Sigmoid colon (tissue), 7 donors: Measurements from ENCODE around the gene PDCD11. TPM values are rescaled to one million over a fixed set of nuclear protein-coding genes. Genes with fewer than 3 reads are reported as not detected.
A peak's percentile ranks its signal among the peaks of the same experiment; 100 is the strongest.

ENCODE experiments used
- DNase-seq: peaks from one replicate; pipeline ENCODE4 v3.0.0-alpha.2; 2019
- H3K27ac ChIP-seq, 4 donors: fragments of 200-600 bp; sonication (generic); one replicate each; pipeline ENCODE4 v1.5.1; 2016 to 2019; ENCODE audit warnings: mild to moderate bottlenecking in 1 of 4
- H3K27me3 ChIP-seq, 3 donors: fragments of 200-600 bp; sonication (generic); one replicate each; pipeline ENCODE4 v1.5.1; 2019; ENCODE audit warnings: mild to moderate bottlenecking in 1 of 3
- H3K36me3 ChIP-seq, 4 donors: fragments of 200-600 bp; sonication (generic); one replicate each; pipeline ENCODE4 v1.5.1; 2016 to 2019
- H3K4me1 ChIP-seq, 4 donors: fragments of 200-600 bp; sonication (generic); one replicate each; pipeline ENCODE4 v1.5.1; 2017 to 2019
- H3K4me3 ChIP-seq, 4 donors: fragments of 200-600 bp; sonication (generic); one replicate each; pipeline ENCODE4 v1.5.1; 2017 to 2019; ENCODE audit warnings: mild to moderate bottlenecking in 2 of 4, moderate library complexity in 1 of 4
- H3K9me3 ChIP-seq, 4 donors: fragments of 200-600 bp in 3 of 4; sonication (generic) in 3 of 4; one replicate each; pipeline versions ENCODE4 v1.5.1 to v1.6.1; 2013 to 2019
- CTCF ChIP-seq, 4 experiments: fragments of 450-650 bp in 3 of 4; fragments of 200-600 bp in 1 of 4; IDR thresholded peaks; one replicate each; pipeline ENCODE4 v1.5.1; 2016 to 2019; ENCODE audit warnings: antibody characterized with exemption in 4 of 4, mild to moderate bottlenecking in 3 of 4, moderate library complexity in 2 of 4
- EP300 ChIP-seq, 4 donors: sonication (generic); formaldehyde crosslinking; IDR thresholded peaks; one replicate each; pipeline ENCODE4 v1.6.1; 2017; ENCODE audit warnings: antibody characterized with exemption in 4 of 4
- POLR2A ChIP-seq, 2 donors: fragments of 450-650 bp; IDR thresholded peaks; one replicate each; pipeline ENCODE4 v1.6.1; 2016; ENCODE audit warnings: antibody characterized with exemption in 2 of 2, mild to moderate bottlenecking in 2 of 2, moderate library complexity in 2 of 2
- POLR2AphosphoS5 ChIP-seq, 4 donors: sonication (generic); formaldehyde crosslinking; IDR thresholded peaks; one replicate each; pipeline ENCODE4 v1.6.1; 2017; ENCODE audit warnings: antibody characterized with exemption in 4 of 4
- WGBS, 2 donors: extraction: QIAGEN DNeasy Blood & Tissue Kit; methylation state at CpG; one replicate each; pipeline ENCODE4 v1.1.7; 2013; 5-methylcytosine and 5-hydroxymethylcytosine counted together
- intact Hi-C: fragments of 100-400 bp; cut with DNase I; formaldehyde crosslinking; loops from one replicate; pipeline ENCODE4 v1.15.1; 2023
- polyA plus RNA-seq, 3 donors: library from polyadenylated mRNA; stranded (reverse); fragments of 200-250 nt; gene quantifications; one replicate each; pipeline ENCODE4 v1.2.3, GENCODE V29; 2013
- total RNA-seq, 4 donors: library from RNA; depleted of rRNA; stranded (reverse); fragments of >200 nt; gene quantifications; one replicate each; pipeline ENCODE4 v1.1.0, GENCODE V29; 2016
- donor health status: healthy with polysubstance abuse.
- donor health status: Bipolar disorder and iron deficiency.
- donor health status: healthy.

Gene PDCD11
- total and polyA plus RNA-seq, 7 donors = 3.2 to 24.0 (median 11.8) TPM

DNA sequence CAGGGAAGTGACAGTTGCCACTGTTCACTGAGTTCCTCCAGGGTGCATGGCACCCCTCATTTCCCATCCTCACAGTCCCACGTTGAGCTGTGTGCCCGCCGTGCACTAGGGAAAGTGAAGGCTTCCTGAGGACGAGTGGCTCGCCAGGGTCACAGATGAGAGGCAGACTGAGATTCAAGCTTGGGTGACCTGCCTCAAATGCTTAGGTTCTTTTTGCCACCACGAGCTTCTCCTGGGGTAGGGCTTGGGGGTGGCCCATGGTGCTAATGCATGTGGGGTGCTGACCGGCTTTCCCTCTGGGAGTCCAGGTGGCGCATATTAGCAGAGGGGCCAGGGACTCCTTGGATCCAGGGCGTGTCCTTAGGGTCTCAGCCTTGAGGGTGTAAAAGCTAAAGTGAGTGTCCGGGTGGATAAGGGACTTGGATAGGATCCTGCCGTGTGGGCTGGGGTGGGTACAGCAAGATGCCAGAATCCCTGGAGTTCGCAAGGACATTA is 53.8 kb downstream of the PDCD11 start:
- DNase-seq = no peak
- Histone ChIP-seq H3K27ac (peak overlapping the region; percentile 81 to 88 (median 86)), H3K4me3 (peak overlapping the region in 3 of 4 donors; percentile 72 to 76 (median 73)), H3K36me3 (peaks cover 0 to 42% (median 7%) of the 10 kb centered on the region in 4 donors), H3K9me3 (no peaks in the 10 kb centered on the region), H3K27me3 (no peaks in the 10 kb centered on the region), H3K4me1 (peaks cover 0 to 65% (median 37%) of the 10 kb centered on the region in 4 donors)
- TF ChIP-seq EP300 (IDR thresholded peaks at IDR 0.05) (no peak), POLR2AphosphoS5 (IDR thresholded peaks at IDR 0.05) (no peak), CTCF (IDR thresholded peaks at IDR 0.05) (no peak), POLR2A (IDR thresholded peaks at IDR 0.05) (no peak)
- intact Hi-C loops = no loop called here
- 88 to 91% methylated on average over 12 of the region's 12 CpGs for WGBS, 2 donors

GRCh38 chr10:103451091-103451813 is 54.8 kb downstream of the PDCD11 start:
- peaks cover 0 to 58% (median 37%) of the 10 kb centered on the region in 4 donors for H3K4me1 ChIP-seq
- H3K27ac ChIP-seq = peak overlapping the region; percentile 81 to 88 (median 86)
- DNase-seq = peak; percentile 82
- peak overlapping the region; percentile 53 to 76 (median 72) for H3K4me3 ChIP-seq
- TF ChIP-seq EP300 (IDR thresholded peaks at IDR 0.05) (no peak), POLR2AphosphoS5 (IDR thresholded peaks at IDR 0.05) (peak in 3 of 4 donors; percentile 24 to 48 (median 29))
- H3K27me3 ChIP-seq = no peaks in the 10 kb centered on the region
- intact Hi-C loops = no loop called here
- H3K9me3 ChIP-seq = no peaks in the 10 kb centered on the region
- peaks cover 0 to 32% (median 3%) of the 10 kb centered on the region in 4 donors for H3K36me3 ChIP-seq
- WGBS, 2 donors = 27 to 56% methylated on average over 14 of the region's 14 CpGs

GRCh38 chr10:103451831-103452505 is 55.5 kb downstream of the PDCD11 start, which contains the start of gene CALHM2:
Gene CALHM2, minus strand, starts transcription at chr10:103452370. Its CDS starts 2,429 bp downstream, at chr10:103449941.
- TF ChIP-seq EP300 (IDR thresholded peaks at IDR 0.05) (no peak), POLR2AphosphoS5 (IDR thresholded peaks at IDR 0.05) (peak in 2 of 4 donors; percentile 40 to 52)
- H3K9me3 ChIP-seq = no peaks in the 10 kb centered on the region
- H3K27ac ChIP-seq = peak within 1 kb of the TSS; percentile 81 to 88 (median 86)
- intact Hi-C loops = no loop called here
- H3K4me3 ChIP-seq = peak within 1 kb of the TSS; percentile 53 to 76 (median 72)
- peak; percentile 84 for DNase-seq
- peaks cover 0 to 52% (median 37%) of the 10 kb centered on the region in 4 donors for H3K4me1 ChIP-seq
- H3K27me3 ChIP-seq = no peaks in the 10 kb centered on the region
- H3K36me3 ChIP-seq = peaks cover 0 to 25% (median 2%) of the 10 kb centered on the region in 4 donors
- WGBS, 2 donors = 2 to 4% methylated on average over 32 of the region's 32 CpGs

DNA sequence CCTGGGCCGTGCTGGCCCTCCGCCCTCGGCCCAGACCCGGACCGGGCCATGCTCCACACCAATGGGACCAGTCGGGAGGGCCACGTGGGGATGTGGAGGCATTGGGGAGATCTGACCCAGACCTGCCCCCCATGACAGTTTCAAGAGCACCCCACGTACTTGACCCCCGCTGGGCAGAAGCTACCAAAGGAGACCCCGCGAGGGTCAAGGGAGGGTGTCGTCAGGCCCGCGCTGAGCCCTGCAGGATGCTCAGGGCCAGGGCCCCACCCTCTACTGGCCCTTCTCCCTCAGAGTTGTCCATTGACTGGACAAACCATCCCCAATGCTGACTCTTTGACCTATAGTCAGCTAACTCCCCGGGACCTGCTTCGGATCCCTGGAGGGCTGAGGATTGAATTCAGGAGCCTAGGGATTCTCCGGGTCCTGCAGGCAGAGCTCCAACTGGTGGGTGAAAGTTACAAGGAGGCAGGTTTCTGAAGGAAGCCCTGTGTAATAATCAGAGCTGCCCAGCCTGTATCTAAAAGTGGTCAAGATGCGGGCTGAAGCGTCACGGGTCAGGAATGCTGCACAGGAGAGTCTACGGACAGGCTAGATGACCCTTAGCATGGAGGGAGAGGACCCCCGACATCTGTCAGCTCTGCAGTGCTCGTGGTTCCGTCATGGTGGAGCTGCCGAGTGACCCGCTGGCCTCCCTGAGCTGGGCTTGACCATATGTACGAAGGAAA is 56.2 kb downstream of the PDCD11 start:
- 32 to 36% methylated on average over 27 of the region's 27 CpGs for WGBS, 2 donors
- Histone ChIP-seq H3K27ac (peak overlapping the region; percentile 81 to 88 (median 86)), H3K4me1 (peaks cover 0 to 45% (median 36%) of the 10 kb centered on the region in 4 donors), H3K9me3 (no peaks in the 10 kb centered on the region), H3K36me3 (peaks cover 0 to 18% (median 0%) of the 10 kb centered on the region in 4 donors), H3K4me3 (peak overlapping the region; percentile 53 to 76 (median 72)), H3K27me3 (no peaks in the 10 kb centered on the region)
- TF ChIP-seq CTCF (IDR thresholded peaks at IDR 0.05) (no peak), POLR2A (IDR thresholded peaks at IDR 0.05) (no peak), POLR2AphosphoS5 (IDR thresholded peaks at IDR 0.05) (no peak), EP300 (IDR thresholded peaks at IDR 0.05) (no peak)
- intact Hi-C loops = no loop called here
- no peak for DNase-seq

DNA sequence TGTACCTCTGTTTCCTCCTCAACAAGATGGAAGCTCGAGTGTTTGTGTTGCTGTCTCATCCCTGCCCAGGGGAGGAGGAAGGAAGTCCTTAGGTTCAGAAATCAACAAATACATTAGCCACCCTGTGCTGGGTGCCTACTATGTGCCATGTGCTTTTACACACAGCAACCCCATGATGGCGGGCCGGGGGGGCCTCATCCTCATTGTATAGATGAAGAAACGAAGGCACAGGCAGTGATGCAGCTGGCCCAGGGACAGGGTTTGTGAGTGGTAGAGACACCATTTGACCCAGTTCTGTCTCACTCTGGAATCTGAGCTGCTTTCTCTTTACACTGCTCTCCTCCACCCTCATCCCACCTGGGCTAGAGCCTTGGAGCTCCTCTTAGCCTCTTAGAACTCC is 57.6 kb downstream of the PDCD11 start:
- WGBS, 2 donors = 81 to 87% methylated on average over 4 of the region's 4 CpGs
- Histone ChIP-seq H3K4me3 (no peak overlapping the region), H3K36me3 (peaks cover 0 to 8% (median 0%) of the 10 kb centered on the region in 4 donors), H3K27me3 (no peaks in the 10 kb centered on the region), H3K4me1 (peaks cover 0 to 33% (median 30%) of the 10 kb centered on the region in 4 donors), H3K9me3 (no peaks in the 10 kb centered on the region), H3K27ac (no peak overlapping the region)
- DNase-seq = no peak
- intact Hi-C loops = no loop called here
- TF ChIP-seq POLR2A (IDR thresholded peaks at IDR 0.05) = no peak
- TF ChIP-seq CTCF (IDR thresholded peaks at IDR 0.05) = no peak
- TF ChIP-seq POLR2AphosphoS5 (IDR thresholded peaks at IDR 0.05) = no peak
- no peak for TF ChIP-seq EP300 (IDR thresholded peaks at IDR 0.05)
